OCI-LY3 (cell line): ENCODE data around the gene SAMM50.

Experiments
- H2AFZ ChIP-seq: fragments of 200-600, 300-600 bp; shearing (Covaris generic); 2 replicates; pipeline ENCODE4 v1.6.0; 2014; ENCODE audit warnings: antibody characterized with exemption, low read depth, low read length
- H3K27ac ChIP-seq: fragments of 200-600, 300-600 bp; sonication (generic); 2 replicates; pipeline ENCODE4 v1.5.1; 2014; ENCODE audit warnings: mild to moderate bottlenecking, low read length, moderate library complexity, mixed read lengths
- H3K27me3 ChIP-seq: fragments of 200-600, 300-600 bp; sonication (generic); 2 replicates; pipeline ENCODE4 v1.6.1; 2014; ENCODE audit warnings: low read depth, low read length, mixed read lengths
- H3K36me3 ChIP-seq: fragments of 200-600, 300-600 bp; sonication (generic); replicated peaks from 2 replicates; pipeline ENCODE3; 2014; ENCODE audit warnings: low read depth, low read length, mixed read lengths
- H3K4me1 ChIP-seq: fragments of 300-600, 200-600 bp; sonication (generic); 2 replicates; pipeline ENCODE4 v1.6.1; 2014; ENCODE audit warnings: low read length, mixed read lengths
- H3K4me2 ChIP-seq: fragments of 200-600, 300-600 bp; sonication (generic); 2 replicates; pipeline ENCODE4 v1.6.1; 2014; ENCODE audit warnings: low read length, mixed read lengths
- H3K4me3 ChIP-seq: fragments of 300-600, 200-600 bp; sonication (generic); 2 replicates; pipeline ENCODE4 v1.5.1; 2014; ENCODE audit warnings: antibody characterized with exemption, mild to moderate bottlenecking, low read length, moderate library complexity
- H3K79me2 ChIP-seq: fragments of 300-600, 200-600 bp; shearing (Covaris generic); 2 replicates; pipeline ENCODE4 v1.6.1; 2014; ENCODE audit warnings: mild to moderate bottlenecking, low read length, mixed read lengths
- H3K9ac ChIP-seq: fragments of 300-600, 200-600 bp; shearing (Covaris generic); 2 replicates; pipeline ENCODE4 v1.6.0; 2014; ENCODE audit warnings: mild to moderate bottlenecking, low read length, moderate library complexity
- H3K9me3 ChIP-seq: fragments of 200-600, 300-600 bp; shearing (Covaris generic); 2 replicates; pipeline ENCODE4 v1.6.1; 2014; ENCODE audit warnings: low read length, mixed read lengths; ENCODE audit not compliant: insufficient read depth
- H4K20me1 ChIP-seq: fragments of 200-600, 300-600 bp; sonication (generic); 2 replicates; pipeline ENCODE4 v1.6.1; 2016; ENCODE audit warnings: low read length, mixed read lengths; ENCODE audit not compliant: insufficient read depth
- CTCF ChIP-seq: fragments of 200-600, 300-600 bp; sonication (generic); IDR thresholded peaks from 2 replicates; pipeline ENCODE4 v1.5.1; 2014; ENCODE audit warnings: antibody characterized with exemption, low read length, low read depth
- EZH2phosphoT487 ChIP-seq: fragments of 200-600 bp; shearing (Covaris generic); IDR thresholded peaks from 2 replicates; pipeline ENCODE4 v1.6.1; 2018; ENCODE audit warnings: antibody characterized with exemption, mixed run types, low read depth

Gene SAMM50

GRCh38 chr22:44042249-44043218 lies 87.3 kb downstream of the SAMM50 start:
- Histone ChIP-seq H3K9me3 (no peaks in the 10 kb centered on the region), H3K4me1 (no peaks in the 10 kb centered on the region), H3K4me2 (no peak overlapping the region), H3K9ac (no peak overlapping the region), H3K4me3 (no peak overlapping the region), H3K36me3 (peaks cover 10% of the 10 kb centered on the region), H3K79me2 (peaks cover 67% of the 10 kb centered on the region), H2AFZ (no peak overlapping the region), H4K20me1 (peaks cover 72% of the 10 kb centered on the region), H3K27ac (no peak overlapping the region), H3K27me3 (no peaks in the 10 kb centered on the region)
- TF ChIP-seq EZH2phosphoT487 = no peak
- no peak for TF ChIP-seq CTCF

- peaks cover 70% of the 10 kb centered on the region for H4K20me1 ChIP-seq
- H3K4me3 ChIP-seq = no peak overlapping the region
- no peak overlapping the region for H2AFZ ChIP-seq
- no peak overlapping the region for H3K27ac ChIP-seq
- peaks cover 62% of the 10 kb centered on the region for H3K79me2 ChIP-seq
- no peak for TF ChIP-seq EZH2phosphoT487
- no peak for TF ChIP-seq CTCF
- no peaks in the 10 kb centered on the region for H3K27me3 ChIP-seq
- H3K36me3 ChIP-seq = peaks cover 7% of the 10 kb centered on the region
- peaks cover 4% of the 10 kb centered on the region; the same call in 1 of the 2 replicates for H3K4me1 ChIP-seq
- no peak overlapping the region for H3K9ac ChIP-seq
- no peaks in the 10 kb centered on the region for H3K9me3 ChIP-seq
- H3K4me2 ChIP-seq = no peak overlapping the region
Measured at GRCh38 chr22:44045145-44045544, 89.9 kb downstream of the SAMM50 start.
